Fibroblast of the aortic adventitia (primary cell): ENCODE measurements around the gene TBX2. TPM values are rescaled to one million over a fixed set of nuclear protein-coding genes. Genes with fewer than 3 reads are reported as not detected.
A peak's percentile ranks its signal among the peaks of the same experiment; 100 is the strongest.

Experiments used
- DNase-seq: peaks from one replicate; pipeline ENCODE4 v3.0.0-alpha.2; 2010; ENCODE audit warnings: low read depth
- H3K4me3 ChIP-seq: 2 replicates; pipeline ENCODE4 v1.5.1; 2011; ENCODE audit warnings: low read depth, mild to moderate bottlenecking, control low read depth, low read length, moderate library complexity
- total RNA-seq: library from RNA; depleted of rRNA; stranded (reverse); fragments of >200 nt; gene quantifications from 2 replicates; pipeline ENCODE4 v1.2.3, GENCODE V29; 2012; ENCODE audit warnings: low replicate concordance
- TF ChIP-seq, protein P1 (sequence below): IDR thresholded peaks from 2 replicates; pipeline ENCODE4 v1.5.1; 2011; ENCODE audit warnings: mild to moderate bottlenecking, low read length, control low read depth, inconsistent platforms; ENCODE audit not compliant: insufficient read depth

Gene TBX2
- total RNA-seq, 1 donor = 20.8 TPM

DNA sequence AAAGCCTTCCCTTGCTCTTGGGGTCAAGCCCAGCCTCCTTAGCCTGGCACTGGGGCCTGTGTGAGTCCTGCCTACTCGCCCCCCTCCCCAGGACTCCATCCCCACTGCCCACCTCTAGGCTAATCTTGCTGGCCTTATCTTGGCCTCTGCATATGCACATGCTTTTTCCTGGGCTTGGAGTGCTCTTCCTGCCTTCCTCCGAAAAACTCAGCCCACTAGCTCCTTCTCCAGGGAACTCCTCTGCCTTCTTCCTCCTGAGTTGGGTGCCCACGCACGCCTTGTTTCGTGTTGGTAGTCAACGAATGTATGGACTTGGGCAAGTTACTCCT, 16.5 kb downstream of the TBX2 start:
- H3K4me3 ChIP-seq = no peak overlapping the region
- DNase-seq = no peak
- TF ChIP-seq, protein P1, sequence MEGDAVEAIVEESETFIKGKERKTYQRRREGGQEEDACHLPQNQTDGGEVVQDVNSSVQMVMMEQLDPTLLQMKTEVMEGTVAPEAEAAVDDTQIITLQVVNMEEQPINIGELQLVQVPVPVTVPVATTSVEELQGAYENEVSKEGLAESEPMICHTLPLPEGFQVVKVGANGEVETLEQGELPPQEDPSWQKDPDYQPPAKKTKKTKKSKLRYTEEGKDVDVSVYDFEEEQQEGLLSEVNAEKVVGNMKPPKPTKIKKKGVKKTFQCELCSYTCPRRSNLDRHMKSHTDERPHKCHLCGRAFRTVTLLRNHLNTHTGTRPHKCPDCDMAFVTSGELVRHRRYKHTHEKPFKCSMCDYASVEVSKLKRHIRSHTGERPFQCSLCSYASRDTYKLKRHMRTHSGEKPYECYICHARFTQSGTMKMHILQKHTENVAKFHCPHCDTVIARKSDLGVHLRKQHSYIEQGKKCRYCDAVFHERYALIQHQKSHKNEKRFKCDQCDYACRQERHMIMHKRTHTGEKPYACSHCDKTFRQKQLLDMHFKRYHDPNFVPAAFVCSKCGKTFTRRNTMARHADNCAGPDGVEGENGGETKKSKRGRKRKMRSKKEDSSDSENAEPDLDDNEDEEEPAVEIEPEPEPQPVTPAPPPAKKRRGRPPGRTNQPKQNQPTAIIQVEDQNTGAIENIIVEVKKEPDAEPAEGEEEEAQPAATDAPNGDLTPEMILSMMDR = no peak

DNA sequence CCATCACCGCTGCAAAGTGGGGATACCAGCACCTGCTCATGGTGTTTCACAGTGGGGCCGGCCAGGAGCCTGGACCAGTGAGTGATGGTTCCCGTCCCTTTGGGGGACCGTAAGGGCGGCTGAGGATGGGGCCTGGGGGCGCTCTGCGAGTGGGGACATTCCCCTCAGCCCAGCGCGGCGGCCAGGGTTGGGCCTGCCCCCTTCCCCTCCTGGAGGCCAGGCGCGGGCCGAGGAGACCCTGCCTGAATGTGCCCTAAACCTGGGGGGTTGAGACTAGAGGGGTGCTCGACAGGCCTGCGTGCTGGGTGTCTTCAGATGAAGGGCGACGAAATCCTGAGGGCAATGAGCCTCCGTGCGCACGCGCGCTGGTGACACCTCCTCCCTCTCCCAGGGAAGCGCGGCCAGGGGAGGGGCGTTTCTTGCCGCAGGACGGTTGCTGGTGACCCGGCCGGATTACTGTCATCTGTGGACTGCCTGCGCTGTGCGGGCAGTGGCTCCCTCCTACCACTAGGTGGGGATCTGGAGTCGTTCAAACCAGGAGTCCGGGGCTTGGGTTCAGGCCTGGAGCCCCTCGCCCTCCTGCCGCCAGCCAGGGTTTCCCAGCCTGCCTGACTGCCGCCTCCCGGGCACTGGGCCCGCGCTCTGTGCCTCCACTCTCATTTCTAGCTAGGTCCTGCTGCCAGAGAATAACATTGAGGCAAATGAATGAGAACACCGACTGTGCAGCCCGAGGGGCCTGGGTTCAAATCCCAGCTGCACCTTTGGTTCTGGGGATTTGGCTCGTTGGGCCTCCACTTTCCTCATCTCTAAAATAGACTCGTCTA, 17.1 kb downstream of the TBX2 start:
- H3K4me3 ChIP-seq = peak overlapping the region; percentile 35
- DNase-seq = peak; percentile 84

DNA sequence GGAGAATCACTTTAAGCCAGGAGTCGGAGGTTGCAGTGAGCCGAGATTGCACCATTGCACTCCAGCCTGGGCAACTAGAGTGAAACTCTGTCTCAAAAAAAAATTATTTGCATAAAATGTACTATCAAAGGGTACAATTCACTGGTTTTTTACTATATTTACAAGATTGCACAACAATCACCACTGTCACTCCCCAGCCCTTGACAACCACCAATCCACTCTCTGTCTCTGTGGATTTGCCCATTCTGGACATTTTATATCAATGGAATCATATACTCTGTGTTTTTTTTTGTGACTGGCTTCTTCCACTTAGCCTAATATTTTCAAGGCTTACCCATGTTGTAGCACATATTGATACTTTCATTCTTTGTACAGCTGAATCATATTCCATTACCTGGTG, 18.8 kb downstream of the TBX2 start:
- no peak overlapping the region for H3K4me3 ChIP-seq
- no peak for DNase-seq
- TF ChIP-seq, protein P1 = no peak

More for the DNA sequence above, 17.1 kb downstream of the TBX2 start:
- TF ChIP-seq, protein P1 = peak; percentile 96

DNA sequence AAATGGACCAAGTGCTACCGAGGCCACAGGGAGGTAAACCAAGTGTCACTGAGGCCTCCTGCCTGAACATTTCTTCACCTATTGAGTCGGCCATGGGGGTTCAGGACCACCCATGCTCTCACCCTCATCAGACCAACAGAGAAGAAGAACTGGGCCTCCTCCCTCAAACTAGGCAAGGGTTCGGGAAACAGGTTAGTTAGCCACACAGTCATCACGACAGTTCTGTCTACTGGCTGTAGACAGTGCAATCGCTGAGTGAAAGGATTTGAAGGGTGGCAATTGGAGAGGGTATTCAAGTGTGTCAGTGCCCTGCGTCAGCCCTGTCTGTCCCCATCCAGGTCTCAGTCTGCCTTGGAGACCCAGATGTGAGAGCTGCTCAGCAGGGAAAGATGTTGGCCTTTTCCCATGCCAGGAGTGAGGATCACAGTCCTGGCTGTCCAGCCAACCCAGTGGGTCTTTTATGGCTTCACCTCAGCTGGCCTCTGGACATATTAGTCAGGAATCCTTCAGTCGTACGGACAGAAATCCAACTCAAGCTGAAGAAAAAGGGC, 19.9 kb downstream of the TBX2 start:
- DNase-seq = no peak
- H3K4me3 ChIP-seq = no peak overlapping the region
- TF ChIP-seq, protein P1 = no peak

DNA sequence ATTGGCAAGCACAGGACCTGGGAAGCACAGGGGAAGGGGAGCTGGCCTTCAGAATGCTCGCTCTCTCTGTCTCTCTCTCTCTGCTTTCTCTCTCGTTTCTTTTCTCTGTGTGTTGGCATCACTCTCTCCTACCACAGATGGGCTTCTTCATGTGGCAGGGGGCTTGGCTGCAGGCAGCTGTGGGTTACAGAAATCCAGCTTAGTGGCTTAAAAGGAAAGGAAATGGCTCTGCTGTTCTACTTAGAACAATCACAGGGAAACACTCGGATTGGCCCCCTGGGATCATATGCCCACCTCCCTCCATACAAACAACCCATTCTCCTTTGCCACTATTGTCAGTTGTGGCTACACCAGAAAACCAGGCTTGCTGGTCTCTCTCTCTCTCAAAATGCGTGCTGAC, 20.4 kb downstream of the TBX2 start:
- DNase-seq = no peak
- no peak overlapping the region for H3K4me3 ChIP-seq
- TF ChIP-seq, protein P1 = no peak

DNA sequence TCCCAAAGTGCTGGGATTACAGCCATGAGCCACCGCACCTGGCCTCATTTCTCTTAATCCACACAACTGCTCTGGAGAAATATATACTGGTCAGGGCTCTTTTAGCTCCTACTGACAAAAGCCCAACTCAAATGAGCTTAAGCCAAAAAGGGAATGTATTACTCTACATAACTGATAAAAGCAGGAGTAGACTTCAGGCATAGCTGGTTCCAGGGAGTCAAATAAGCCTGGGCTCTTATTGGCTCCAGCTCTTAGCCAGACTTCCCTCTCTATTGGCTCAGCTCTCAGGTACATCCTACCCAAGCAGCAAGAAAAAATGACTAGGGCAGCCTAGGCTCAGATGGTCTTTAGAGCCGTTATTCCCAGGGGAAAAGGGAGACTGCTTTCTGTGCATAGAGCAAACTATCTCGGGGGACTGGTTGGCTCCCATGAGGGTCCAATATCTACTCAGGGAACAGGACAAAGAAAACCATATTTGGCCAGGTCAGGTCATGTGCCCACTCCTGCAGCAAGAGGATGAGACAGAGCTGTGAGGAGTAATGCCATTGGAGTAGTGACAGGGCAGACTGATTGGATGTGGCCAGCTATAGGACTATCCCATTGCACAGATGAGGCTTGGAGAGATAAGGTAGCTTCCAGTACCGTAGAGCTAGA, 21.2 kb downstream of the TBX2 start:
- DNase-seq = no peak
- no peak overlapping the region for H3K4me3 ChIP-seq
- TF ChIP-seq, protein P1 = no peak
